ENCODE measurements around the gene AKIRIN2. TPM values are rescaled to one million over a fixed set of nuclear protein-coding genes. Genes with fewer than 3 reads are reported as not detected.
"Not testable (repeated sequence)": the region's sequence is repeated elsewhere in the genome, so short reads cannot be mapped to it uniquely, and the experiment has no call there.

The AKIRIN2 gene
- total and polyA plus RNA-seq, 2 of the 13 experiments (the other 11 are each of a cell fraction or from before 2014, with no cell fraction given), result 15.6 to 23.4 TPM

- TF ChIP-seq TARDBP (CRISPR knock-in tag; IDR thresholded peaks at IDR 0.05) (no peak), ZMYM4 (CRISPR knock-in tag; IDR thresholded peaks at IDR 0.05) (0 out of 2 replicates have a peak, but pooled peaks have one; percentile 16), ZNF441 (CRISPR knock-in tag; IDR thresholded peaks at IDR 0.05; ENCODE audit: borderline replicate concordance) (no peak), RFX3 (CRISPR knock-in tag; IDR thresholded peaks at IDR 0.05) (no peak)
These were observed 3.1 kb upstream of the AKIRIN2 start (continued) for GRCh38 chr6:87705070-87705691.

GRCh38 chr6:87703039-87703438 is 1.0 kb upstream of the AKIRIN2 start:
- H3K4me2 ChIP-seq (ENCODE audit: low read depth, low read length), result peak overlapping the region; percentile 71
- H4K20me1 ChIP-seq (ENCODE audit: insufficient read depth, low read length), result peaks cover 25% of the 10 kb centered on the region
- H3K4me3 ChIP-seq (replicated peaks in 1 of 3; ENCODE audit: insufficient read depth in 1 of 3, low read depth in 2 of 3, low read length in 3 of 3), result peak overlapping the region; percentile 59 to 94 (median 60)
- H3K4me1 ChIP-seq (ENCODE audit: insufficient read depth, low read length), result peaks cover 30% of the 10 kb centered on the region
- H3K27me3 ChIP-seq (ENCODE audit: control insufficient read depth in 1 of 2, insufficient read depth in 2 of 2, low read length in 2 of 2); intact Hi-C loops (cut with micrococcal nuclease; ENCODE audit: unreplicated experiment); FAIRE-seq; CTCF ChIA-PET (ENCODE audit: low intra/inter-chr PET ratio, low total read pairs); ATAC-seq; H3K36me3 ChIP-seq (replicated peaks in 1 of 2; ENCODE audit: control insufficient read depth in 1 of 2, insufficient read depth in 2 of 2, low read length in 2 of 2); H3K9me3 ChIP-seq (ENCODE audit: low read length); DNase-seq (ENCODE audit: low spot score); BruUV-seq (replicated peaks): not testable (repeated sequence)
- H3K27ac ChIP-seq (ENCODE audit: extremely low read length, insufficient read depth, low read length), result peak overlapping the region; percentile 96
- POLR2A ChIA-PET, result interaction anchor here (1.1 to 2.4 kb wide), 9 partner anchors 14 to 168 kb away, joined by 4 to 14 read pairs (median 7); partner anchors contain the start of genes ORC3 and RARS2
- in situ Hi-C loops (cut with HindIII; ENCODE audit: extremely low pct_ligation_motif_present, low pct_unique_long_range_greater_than_20kb), result loop anchor here (5.0 kb wide), 1 partner anchor 94 kb away; no protein-coding TSS in a partner anchor
- TF ChIP-seq RORA (CRISPR knock-in tag; IDR thresholded peaks at IDR 0.05) (0 out of 2 replicates have a peak, but pooled peaks have one; percentile 40), ADNP (CRISPR knock-in tag; IDR thresholded peaks at IDR 0.05) (0 out of 2 replicates have a peak, but pooled peaks have one; percentile 30), ZMYM3 (CRISPR knock-in tag; IDR thresholded peaks at IDR 0.05) (peak; percentile 61; the same call in 1 of the 2 replicates), ZNF687 (CRISPR knock-in tag; IDR thresholded peaks at IDR 0.05) (0 out of 2 replicates have a peak, but pooled peaks have one; percentile 25), ZNF460 (CRISPR knock-in tag; IDR thresholded peaks at IDR 0.05; ENCODE audit: borderline replicate concordance) (peak; percentile 69; the same call in 1 of the 2 replicates), FOSL2 (CRISPR knock-in tag; IDR thresholded peaks at IDR 0.05) (peak; percentile 40; the same call in 1 of the 2 replicates), PHF21A (CRISPR knock-in tag; IDR thresholded peaks at IDR 0.05) (0 out of 2 replicates have a peak, but pooled peaks have one; percentile 36), PRDM10 (CRISPR knock-in tag; IDR thresholded peaks at IDR 0.05; ENCODE audit: low read depth) (peak; percentile 85), ZFP36L1 (CRISPR knock-in tag; IDR thresholded peaks at IDR 0.05) (peak; percentile 35; the same call in 1 of the 2 replicates), ZBTB38 (CRISPR knock-in tag; IDR thresholded peaks at IDR 0.05) (peak; percentile 42; the same call in 1 of the 2 replicates)
- H3K79me2 ChIP-seq (ENCODE audit: insufficient read depth, low read length), result peaks cover 40% of the 10 kb centered on the region
- peak overlapping the region; percentile 73 for H2AFZ ChIP-seq (ENCODE audit: low read length)
- peak overlapping the region; percentile 71 for H3K9ac ChIP-seq (ENCODE audit: insufficient read depth, low read depth, low read length)
- 81% methylated on average over 19 of the region's 19 CpGs for WGBS (ENCODE audit: low lambda C conversion rate)
